ENCODE results near the gene PCSK2.

The PCSK2 gene

DNA sequence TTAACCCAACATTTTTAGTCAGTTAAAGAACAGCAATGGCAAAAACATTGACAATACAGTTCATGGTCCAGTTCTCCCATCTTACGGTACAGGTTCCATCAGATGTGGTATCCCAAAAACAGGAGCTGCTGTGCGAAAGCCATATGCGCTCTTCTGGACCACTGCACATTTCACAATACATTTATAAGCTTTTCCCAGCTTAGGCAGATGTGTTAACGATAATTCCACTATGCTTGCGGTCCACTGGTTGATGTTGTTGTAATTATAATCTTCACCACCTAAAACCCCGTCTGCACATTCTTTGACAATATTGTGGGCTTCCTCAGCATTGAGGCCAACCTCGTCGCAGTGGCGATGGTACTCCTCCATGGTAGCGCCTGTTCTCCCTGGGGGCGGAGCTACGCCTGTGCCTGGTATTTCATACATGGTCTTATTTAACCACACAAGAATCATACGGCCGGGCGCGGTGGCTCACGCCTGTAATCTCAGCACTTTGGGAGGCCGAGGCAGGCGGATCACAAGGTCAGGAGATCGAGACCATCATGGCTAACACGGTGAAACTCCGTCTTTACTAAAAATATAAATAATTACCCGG lies 252.3 kb downstream of the PCSK2 start:
- DNase-seq (ENCODE audit: low read depth in 3 of 3) = no peak

DNA sequence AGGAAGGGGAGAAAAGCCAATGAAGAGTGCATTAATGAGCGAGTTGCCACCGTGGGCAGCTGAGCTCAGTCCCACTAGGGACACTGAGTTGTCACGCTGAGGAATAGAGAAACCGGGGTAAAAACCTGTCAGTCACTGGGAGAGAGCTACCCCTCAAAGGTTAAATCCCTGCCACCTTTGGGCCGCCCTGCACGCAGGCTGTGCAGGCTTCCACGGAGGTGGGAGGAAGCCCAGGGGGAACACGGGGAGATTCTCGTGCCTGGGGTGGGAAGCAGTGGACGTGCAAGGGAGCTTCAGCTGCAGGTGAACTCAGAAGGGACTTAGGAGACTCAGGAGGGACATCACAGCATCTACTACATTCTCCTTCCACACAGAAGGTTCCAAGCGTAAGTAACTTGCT lies 253.9 kb downstream of the PCSK2 start:
- no peak for DNase-seq (ENCODE audit: low read depth in 3 of 3)

DNA sequence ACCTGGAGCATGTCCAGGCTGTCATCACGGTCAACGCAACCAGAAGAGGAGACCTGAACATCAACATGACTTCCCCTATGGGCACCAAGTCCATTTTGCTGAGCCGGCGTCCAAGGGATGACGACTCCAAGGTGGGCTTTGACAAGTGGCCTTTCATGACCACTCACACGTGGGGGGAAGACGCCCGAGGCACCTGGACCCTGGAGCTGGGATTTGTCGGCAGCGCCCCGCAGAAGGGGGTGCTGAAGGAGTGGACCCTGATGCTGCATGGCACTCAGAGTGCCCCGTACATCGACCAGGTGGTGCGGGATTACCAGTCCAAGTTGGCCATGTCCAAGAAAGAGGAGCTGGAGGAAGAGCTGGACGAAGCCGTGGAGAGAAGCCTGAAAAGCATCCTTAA lies 254.8 kb downstream of the PCSK2 start:
- no peak for DNase-seq (ENCODE audit: low read depth in 3 of 3)

DNA sequence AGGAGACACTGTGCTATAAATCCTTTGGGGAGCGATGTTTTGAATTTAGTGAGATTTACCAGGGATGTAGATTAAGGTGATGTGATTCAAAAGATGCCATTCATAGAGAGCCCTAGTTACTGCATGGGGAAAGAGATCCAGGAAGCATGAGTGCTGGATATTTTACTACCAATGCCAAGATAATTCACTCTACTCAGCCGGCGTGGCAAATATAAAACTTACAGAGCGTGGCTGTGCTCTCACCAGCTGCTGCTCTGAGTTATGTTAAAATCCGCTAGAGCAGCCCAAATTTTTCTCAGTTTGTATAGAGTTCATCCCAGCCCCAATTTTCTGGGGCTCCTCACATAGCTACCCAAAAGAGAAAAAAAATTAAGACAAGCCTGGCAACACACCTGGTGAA lies 255.7 kb downstream of the PCSK2 start:
- no peak for DNase-seq (ENCODE audit: low read depth in 3 of 3)

DNA sequence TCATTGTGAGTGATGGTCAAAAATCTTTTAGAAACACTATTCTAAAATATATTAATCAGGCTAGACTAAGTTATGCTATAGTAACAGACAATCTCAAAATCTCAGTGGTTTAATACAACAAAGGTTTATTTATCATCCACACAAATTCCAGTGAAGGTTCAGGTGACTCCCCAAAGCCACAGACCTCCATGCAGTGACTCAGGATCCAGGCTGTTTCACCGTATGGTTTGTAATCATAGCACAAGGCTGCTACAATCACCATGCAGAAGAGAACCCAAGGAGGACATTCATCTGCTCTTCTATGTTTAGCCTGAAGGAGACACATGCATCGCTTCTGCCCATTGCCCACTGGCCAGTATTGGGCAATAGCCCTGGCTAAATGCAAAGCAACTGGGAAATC lies 258.2 kb downstream of the PCSK2 start:
- DNase-seq (ENCODE audit: low read depth in 3 of 3) = no peak

DNA sequence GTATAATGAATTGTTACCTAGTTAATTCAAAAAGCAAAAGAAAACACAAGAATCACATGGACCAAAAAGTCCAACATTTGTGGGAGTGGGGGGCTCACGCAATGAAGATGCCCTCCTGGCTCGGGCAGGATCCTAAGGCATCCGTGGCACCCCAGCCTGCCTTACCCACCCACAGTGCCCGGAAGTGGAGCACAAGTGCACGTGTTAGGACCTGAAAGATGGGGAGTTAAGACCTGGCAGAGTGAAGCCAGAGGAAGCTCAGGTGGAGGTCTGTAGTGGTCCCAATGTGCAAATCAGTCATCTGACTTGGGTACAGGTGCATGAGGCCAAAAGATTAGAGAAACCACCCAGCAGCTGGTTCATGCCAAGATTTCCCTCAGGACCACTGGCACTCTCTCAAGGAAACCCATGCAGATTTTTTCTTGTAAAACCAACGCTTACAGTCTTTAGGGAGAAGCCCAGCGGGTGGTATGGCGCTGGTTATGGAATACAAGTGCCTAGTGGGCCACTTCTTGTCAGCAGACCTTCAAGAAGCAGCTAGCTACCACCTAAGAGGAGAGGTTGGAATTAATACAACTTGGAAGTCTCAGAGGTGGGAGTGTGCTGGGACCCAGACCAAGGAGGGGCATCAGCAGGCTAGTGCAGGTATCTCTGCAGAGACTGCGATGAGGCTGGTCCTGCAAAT lies 262.2 kb downstream of the PCSK2 start:
- DNase-seq (ENCODE audit: low read depth in 3 of 3) = no peak

DNA sequence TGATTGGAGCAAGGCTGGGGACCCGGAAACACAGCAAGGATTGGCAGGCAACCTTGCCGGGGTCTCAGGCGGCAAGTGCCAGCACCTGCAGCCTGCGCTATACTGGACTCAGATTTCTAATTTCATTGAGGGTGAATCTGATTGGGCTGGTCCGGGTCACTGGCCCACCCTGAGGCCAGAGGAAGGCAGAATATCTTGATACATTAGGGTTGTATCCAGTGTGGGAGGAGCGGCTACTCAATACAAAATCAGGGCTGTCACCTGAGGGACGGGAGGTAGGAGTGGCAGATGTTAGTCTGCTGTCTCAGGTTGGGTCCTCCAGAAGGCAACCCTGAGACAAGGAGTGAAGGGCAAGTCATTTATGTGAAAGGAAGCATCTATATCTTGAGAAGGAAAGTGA lies 263.7 kb downstream of the PCSK2 start:
- no peak for DNase-seq (ENCODE audit: low read depth in 3 of 3)

DNA sequence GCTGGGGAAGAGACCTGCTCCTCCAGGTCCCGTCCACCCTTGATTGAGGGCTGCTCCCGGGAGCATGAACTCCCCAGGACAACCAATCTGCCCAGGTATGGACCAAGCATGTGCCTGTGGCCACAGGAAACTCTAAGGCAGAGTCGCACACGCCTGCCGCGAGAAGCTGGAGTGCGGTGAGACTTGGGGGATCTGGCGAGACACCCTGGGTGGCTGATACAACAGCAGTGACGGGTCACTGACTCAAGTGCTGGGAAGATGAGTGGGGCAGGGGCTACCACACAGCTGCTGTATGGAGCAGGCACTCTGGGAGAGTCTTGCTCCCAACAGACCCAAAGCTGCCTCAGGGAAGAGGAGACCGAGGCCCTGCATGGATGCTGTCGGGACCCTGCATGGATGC lies 264.2 kb downstream of the PCSK2 start:
- DNase-seq (ENCODE audit: low read depth in 3 of 3) = no peak

DNA sequence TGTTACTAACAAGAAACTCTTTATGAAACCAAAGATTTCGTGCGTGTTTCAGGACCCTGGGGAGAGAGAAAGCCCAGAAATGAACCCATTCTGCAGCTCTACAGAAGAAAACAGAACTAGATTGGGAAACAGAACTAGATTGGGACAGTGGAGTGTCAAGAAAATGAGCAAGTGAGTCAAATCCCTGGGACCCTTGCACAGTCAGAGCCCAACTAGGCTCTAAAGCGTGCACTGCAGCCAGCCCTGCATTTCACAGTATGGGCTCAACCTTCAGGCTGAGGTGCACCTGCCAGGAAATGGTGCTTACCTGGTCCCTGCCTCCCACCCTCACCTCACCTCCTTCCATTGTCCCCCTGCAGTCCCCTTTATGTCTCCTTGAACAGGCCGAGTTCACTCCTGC lies 264.6 kb downstream of the PCSK2 start:
- no peak for DNase-seq (ENCODE audit: low read depth in 3 of 3)

DNA sequence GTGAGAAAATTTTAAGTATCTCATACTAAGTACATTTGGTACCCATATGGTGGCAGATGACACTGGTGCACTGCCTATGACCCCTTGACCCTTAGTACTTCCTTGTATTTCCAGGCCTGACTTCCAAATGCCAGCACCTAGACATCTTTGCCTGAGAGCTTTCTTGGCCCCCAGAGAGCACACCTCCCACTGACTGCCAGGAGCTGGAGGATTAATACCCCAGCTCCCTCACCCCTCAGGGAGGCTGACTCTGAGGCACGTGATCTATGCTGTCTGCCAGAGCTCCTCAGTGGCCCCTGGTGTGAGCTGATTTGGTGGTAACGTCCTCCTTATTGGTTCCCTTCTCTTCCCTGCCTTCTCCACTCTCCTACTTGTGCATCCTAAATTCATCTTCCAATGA lies 266.3 kb downstream of the PCSK2 start:
- no peak for DNase-seq (ENCODE audit: low read depth in 3 of 3)

DNA sequence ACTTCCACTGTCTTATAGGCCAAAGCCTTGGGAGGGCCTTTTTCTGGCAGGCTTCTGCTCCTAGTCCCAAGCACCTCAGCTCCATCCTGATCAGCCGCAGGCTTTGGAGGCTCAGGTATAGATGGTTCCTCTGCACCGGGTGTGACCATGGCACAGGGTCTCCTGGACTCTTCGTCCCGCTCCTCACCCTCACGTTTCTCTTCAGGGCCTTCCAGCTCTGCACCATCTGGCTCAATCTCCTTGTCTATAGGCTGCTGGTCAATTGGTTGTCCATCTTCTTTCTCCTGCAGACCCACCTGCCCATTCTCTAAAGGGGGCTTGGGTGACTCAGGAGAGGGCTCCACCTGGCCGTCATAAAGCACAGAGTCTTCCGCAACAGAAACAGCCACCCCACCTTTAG lies 267.4 kb downstream of the PCSK2 start:
- no peak for DNase-seq (ENCODE audit: low read depth in 3 of 3)

DNA sequence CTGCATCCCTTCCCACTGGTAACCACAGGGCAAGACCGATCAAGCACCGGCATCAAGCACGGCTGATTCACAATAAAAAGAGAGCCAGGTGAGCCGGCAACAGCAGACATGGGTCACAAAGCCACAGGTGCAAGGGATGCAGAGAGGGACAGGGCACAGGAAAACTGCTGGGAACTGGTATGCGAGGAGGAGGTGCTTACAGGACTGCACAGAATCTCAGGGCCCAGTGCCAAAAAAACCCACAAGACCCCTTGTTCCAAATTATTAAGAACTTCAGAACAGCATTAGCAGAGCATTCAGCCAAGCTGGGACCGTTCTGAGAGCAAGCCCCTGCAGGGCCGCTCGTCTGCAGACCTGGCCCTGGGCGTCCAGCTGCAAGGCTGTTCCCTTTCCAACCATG lies 269.0 kb downstream of the PCSK2 start:
- no peak for DNase-seq (ENCODE audit: low read depth in 3 of 3)

DNA sequence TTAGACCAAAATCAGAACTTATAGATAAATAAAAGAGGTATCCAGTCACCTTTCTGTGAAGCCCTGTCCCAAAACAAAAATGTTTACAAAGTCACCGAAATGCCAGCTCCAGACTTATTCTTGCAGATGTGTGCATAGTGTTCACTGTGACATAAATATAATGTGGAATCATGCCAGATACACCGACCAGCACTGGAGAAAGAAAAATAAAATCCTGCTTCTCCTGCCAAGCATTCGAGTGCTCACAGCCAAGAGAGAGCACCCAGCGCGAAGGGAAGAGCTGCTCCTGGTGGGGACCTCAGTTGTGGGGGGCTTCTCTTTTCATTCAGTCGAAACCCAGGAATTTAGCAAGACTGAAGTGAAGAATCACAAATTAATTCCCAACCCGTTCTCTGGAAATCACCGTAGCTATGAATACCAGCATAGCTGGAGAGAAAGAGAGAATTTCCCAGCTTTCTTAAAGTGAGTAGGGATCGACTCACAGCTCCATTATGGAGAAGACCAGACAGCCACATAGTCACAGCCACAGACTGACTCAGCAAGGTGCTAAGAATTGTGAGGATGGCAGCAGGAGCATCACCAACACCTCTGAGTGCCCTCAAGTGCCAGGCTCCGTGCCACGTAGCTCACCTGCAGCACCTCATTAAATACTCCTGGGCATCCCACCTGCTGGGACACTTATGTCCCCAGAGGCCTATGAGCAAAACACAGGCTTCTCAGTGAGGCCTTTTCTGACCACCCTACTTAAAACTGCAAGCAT lies 271.2 kb downstream of the PCSK2 start:
- no peak for DNase-seq (ENCODE audit: low read depth in 3 of 3)

DNA sequence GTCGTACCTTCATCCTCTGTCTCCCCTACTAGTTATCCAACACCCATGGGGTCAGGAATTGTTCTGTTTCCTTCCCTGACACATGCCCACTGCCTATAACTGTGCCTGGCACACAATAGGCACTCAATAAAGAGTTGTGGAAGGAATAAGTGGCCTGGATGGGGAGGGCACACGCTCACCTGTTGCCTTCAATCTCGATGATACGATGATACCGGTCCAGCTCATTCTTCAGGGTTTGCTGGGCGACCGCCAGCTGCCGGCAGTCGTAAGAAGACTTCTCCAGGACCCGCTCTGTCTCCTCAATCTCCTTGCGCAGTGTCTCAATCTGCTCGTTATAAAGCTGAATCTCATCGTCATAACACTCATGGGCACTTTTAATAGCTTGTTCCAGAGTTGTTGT lies 271.8 kb downstream of the PCSK2 start:
- no peak for DNase-seq (ENCODE audit: low read depth in 3 of 3)

DNA sequence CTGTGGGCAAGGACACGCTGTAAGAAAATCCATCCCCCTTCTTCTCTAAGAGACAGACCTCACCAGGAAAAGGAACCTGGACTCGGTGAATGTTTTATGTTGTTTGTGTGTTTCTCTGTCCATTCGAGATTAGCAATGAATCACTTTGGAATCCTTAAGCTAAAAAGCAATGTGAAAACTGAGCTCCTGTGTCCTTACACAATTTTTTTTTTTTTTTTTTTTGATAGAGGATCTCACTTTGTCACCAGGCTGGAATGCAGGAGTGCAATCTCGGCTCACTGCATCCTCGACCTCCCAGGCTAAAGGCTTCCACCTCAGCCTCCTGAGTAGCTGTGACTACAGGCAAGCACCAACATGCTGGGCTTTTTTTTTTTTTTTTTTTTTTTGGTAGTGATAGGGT lies 272.2 kb downstream of the PCSK2 start:
- DNase-seq (ENCODE audit: low read depth in 3 of 3) = no peak

DNA sequence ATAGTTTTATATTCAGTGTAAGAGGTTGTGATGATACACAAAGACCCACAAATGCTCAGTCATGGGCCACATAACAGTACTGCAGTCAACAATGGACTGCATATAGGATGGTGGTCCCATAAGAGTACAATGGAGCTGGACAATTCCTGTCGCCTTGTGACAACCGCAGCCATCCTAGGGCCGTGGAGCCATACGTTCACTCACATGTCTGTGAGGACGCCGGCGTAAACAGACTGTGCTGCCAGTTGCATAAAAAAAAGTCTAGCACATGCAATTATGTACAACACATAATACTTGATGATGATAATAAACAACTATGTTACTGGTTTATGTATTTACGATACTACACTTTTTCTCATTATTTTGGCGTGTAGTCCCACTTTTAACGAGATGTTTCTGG lies 273.4 kb downstream of the PCSK2 start:
- no peak for DNase-seq (ENCODE audit: low read depth in 3 of 3)

DNA sequence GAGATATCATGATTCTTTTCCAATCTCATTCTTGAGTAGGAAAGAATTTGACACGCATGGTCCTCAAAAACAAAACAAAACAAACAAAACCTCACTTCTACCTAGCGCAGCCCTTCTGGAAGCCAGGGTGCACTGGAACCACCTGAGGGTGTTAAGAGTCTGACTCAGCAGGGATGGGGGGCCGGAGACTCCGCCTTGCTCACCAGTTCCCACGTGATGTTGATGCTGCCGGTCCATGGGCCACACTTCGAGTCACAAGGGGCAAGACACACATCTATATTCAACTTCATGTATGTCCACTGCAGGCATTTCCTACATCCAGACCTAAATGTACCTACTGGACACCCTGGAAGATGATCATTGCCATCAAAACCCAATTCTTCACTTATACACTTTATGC lies 274.0 kb downstream of the PCSK2 start:
- no peak for DNase-seq (ENCODE audit: low read depth in 3 of 3)

DNA sequence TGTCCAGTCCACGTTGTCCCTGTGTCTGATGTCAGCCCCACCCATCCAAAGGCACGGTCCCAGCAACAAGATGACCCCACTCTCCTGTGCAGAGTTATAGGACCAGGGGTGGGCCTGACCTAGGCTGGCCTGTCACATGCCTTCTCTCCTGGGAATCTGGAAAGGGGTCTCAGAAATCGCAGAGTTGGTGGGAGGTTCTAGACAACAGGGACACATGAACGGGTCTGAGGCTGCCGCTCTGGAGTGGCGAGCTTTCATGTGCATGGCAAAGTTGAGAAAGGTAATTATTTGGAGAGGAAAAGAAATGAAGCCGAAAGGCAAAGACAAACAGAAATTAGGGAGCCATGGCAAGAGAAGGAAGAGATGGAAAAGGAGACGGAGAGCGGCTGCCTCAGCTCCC lies 274.9 kb downstream of the PCSK2 start:
- no peak for DNase-seq (ENCODE audit: low read depth in 3 of 3)

DNA sequence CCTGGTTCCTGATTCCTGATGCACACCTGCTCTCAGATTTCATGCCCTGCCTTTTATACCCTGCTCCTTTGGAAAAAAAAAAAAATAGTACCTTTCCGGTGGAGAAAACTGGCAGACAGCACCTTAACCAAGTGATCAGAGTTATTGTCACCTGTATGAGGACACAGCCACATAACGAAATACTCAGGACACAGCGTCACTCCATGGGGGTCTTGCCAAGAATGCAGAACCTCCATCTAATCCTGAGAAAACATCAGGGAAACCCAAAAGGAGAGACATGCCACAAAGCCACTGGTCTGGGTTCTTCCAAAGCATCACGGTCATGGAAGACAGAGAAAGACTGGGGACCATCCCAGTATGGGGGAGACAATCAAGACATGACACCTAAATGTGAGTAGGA lies 275.3 kb downstream of the PCSK2 start:
- DNase-seq (ENCODE audit: low read depth in 3 of 3) = no peak

DNA sequence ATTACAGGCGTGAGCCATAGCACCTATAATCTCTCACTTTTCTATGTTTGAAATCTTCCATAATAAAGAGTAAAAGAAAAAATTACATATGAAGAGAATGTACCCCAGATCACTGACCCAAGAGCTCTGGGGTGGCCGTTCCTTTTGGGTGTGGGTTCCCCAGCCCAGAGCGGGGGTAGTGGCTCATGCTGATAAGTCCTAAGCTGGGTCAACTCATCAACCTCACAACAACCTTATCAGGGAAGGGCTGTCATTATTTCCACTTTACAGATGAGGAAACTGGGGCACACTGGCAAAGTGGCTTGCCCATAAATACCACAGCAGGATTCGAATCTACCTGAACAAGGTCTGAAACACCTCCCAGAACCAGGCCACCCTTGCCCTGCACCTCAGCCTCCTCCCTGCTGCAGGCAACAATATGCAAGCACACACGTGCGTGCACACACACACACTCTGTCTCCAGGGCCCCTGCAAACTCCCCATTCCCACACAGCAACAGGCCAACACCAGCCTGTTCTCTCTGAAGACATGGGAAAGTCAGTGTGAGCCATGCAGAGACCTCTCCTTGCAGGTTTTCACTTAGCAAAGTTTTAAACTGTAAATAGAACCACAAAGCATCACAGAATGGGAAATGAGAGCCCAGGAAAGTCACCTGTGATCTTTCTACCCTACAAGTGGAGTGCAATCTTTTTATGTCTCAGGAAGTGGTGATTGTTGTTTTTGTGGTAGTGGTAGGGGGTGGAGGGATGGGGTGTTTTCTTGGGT lies 276.6 kb downstream of the PCSK2 start:
- DNase-seq (ENCODE audit: low read depth in 3 of 3) = no peak

DNA sequence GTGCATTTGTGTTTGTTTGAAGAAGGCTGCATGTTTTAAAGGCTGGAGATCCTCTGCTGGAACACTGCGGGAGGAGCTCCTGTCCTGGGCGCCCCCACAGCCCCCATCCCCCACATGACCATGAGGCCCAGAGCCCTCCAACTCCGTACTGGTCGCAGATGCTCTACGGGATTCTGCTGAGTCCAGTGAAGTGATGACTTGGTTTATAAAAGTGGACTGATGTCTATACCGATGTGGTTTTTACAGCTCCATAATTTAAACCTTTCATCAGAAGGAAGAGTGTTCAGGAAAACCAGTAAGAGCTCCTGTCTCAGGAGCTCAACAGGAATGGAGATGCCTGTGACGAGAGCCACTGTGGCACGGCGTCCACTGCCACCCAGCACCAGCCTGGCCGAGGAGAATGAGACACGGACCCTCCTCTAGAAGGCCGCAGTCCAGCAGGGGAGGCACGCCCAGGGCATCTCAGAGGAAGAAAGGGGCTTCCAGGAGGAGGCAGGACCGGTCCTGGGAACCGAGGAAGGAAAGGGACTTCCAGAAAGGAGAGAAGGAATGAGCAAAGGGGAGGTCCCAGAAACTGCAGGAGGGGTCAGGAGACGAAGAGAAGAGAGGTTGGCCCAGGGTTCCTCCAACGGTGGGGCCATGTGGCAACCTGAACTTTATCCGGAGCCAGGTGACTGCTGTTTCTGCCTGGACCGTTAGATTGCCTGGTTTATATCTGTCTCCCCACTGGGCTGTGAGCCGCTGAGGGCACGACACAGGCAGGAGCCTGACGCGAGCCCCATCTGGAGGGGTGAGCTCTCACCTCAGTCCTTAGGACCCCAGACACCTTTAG lies 277.4 kb downstream of the PCSK2 start:
- DNase-seq (ENCODE audit: low read depth in 3 of 3) = no peak
